Suppressor macrophage treated with lipopolysaccharide for 1 hour (primary cell): Measurements from ENCODE around the gene ZNF124.
"Not testable (repeated sequence)": the region's sequence is repeated elsewhere in the genome, so short reads cannot be mapped to it uniquely, and the experiment has no call there.

ENCODE experiments used
- DNase-seq, 3 donors: peaks; one replicate each; pipeline ENCODE4 v3.0.0-alpha.2; 2020 to 2022

Gene ZNF124

GRCh38 chr1:247171875-247172563 lies at the start of gene ZNF124:
TSS of gene ZNF124 (minus strand) at chr1:247172020. CDS start at chr1:247171877, 143 bp downstream.
- DNase-seq = peak; percentile 44 to 61 (median 50)

- DNase-seq = not testable (repeated sequence)
Observed at GRCh38 chr1:247220280-247220679, 48.5 kb upstream of the ZNF124 start.

GRCh38 chr1:247218121-247218651 lies 46.4 kb upstream of the ZNF124 start:
- DNase-seq = peak; percentile 65 to 86 (median 69)

GRCh38 chr1:247216261-247216660 lies 44.4 kb upstream of the ZNF124 start:
- DNase-seq = no peak

GRCh38 chr1:247212627-247213617 lies 41.1 kb upstream of the ZNF124 start:
- no peak for DNase-seq

- no peak for DNase-seq
Observed at GRCh38 chr1:247212012-247212411, 40.2 kb upstream of the ZNF124 start.

- DNase-seq = no peak
Observed at GRCh38 chr1:247211339-247211738, 39.5 kb upstream of the ZNF124 start.

GRCh38 chr1:247210376-247211117 lies 38.7 kb upstream of the ZNF124 start:
- DNase-seq = peak; percentile 98 to 99 (median 99)

- DNase-seq = no peak
Observed at GRCh38 chr1:247210062-247210375, 38.2 kb upstream of the ZNF124 start.

GRCh38 chr1:247209396-247209795 lies 37.6 kb upstream of the ZNF124 start:
- DNase-seq = peak; percentile 44 to 59 (median 56)

- DNase-seq = no peak
Observed at GRCh38 chr1:247204177-247204647, 32.4 kb upstream of the ZNF124 start.

GRCh38 chr1:247198781-247199180 lies 27.0 kb upstream of the ZNF124 start:
- no peak for DNase-seq

GRCh38 chr1:247193958-247194357 lies 22.1 kb upstream of the ZNF124 start:
- DNase-seq = no peak

- DNase-seq = no peak
Observed at GRCh38 chr1:247189981-247190798, 18.4 kb upstream of the ZNF124 start.

GRCh38 chr1:247185667-247186066 lies 13.8 kb upstream of the ZNF124 start:
- no peak for DNase-seq

GRCh38 chr1:247184254-247184653 lies 12.4 kb upstream of the ZNF124 start:
- DNase-seq = no peak

- DNase-seq = no peak
Observed at GRCh38 chr1:247182994-247183393, 11.2 kb upstream of the ZNF124 start.

GRCh38 chr1:247180581-247180980 lies 8.8 kb upstream of the ZNF124 start:
- no peak for DNase-seq

GRCh38 chr1:247177755-247178154 lies 5.9 kb upstream of the ZNF124 start:
- no peak for DNase-seq

- DNase-seq = peak in 1 of 3 donors; percentile 14
Observed at GRCh38 chr1:247175458-247175857, 3.6 kb upstream of the ZNF124 start.

- peak in 1 of 3 donors; percentile 13 for DNase-seq
Observed at GRCh38 chr1:247173431-247173830, 1.6 kb upstream of the ZNF124 start.

- peak; percentile 31 to 63 (median 48) for DNase-seq
Observed at GRCh38 chr1:247172996-247173395, 1.2 kb upstream of the ZNF124 start.
